Umbilical cord (tissue), 2 donors: ENCODE measurements around the gene BBS4. TPM values are rescaled to one million over a fixed set of nuclear protein-coding genes. Genes with fewer than 3 reads are reported as not detected.
"Not testable (repeated sequence)": the region's sequence is repeated elsewhere in the genome, so short reads cannot be mapped to it uniquely, and the experiment has no call there.

Experiments
- DNase-seq: peaks from one replicate; pipeline ENCODE4 v3.0.0-alpha.2; 2015; ENCODE audit warnings: low spot score
- total RNA-seq: library from RNA; depleted of rRNA; stranded (reverse); fragments of >200 nt; gene quantifications from one replicate; pipeline ENCODE4 v1.2.3, GENCODE V29; 2014; ENCODE audit warnings: low replicate concordance; ENCODE audit not compliant: insufficient read depth

Gene BBS4
- total RNA-seq, 1 donor from 2014 or later: 35.6 TPM

- DNase-seq: no peak
These were observed 14.1 kb downstream of the BBS4 start for GRCh38 chr15:72700076-72700475.

- DNase-seq: no peak
These were observed 20.3 kb downstream of the BBS4 start for GRCh38 chr15:72706266-72706665.

GRCh38 chr15:72708551-72709303, 22.7 kb downstream of the BBS4 start:
- DNase-seq: not testable (repeated sequence)

GRCh38 chr15:72722071-72722696, 36.2 kb downstream of the BBS4 start:
- DNase-seq: peak; percentile 49

GRCh38 chr15:72724028-72724427, 38.0 kb downstream of the BBS4 start:
- no peak for DNase-seq

- no peak for DNase-seq
These were observed 39.4 kb downstream of the BBS4 start for GRCh38 chr15:72725446-72725845.

GRCh38 chr15:72725851-72726250, 39.8 kb downstream of the BBS4 start:
- DNase-seq: not testable (repeated sequence)

- DNase-seq: no peak
These were observed 41.1 kb downstream of the BBS4 start for GRCh38 chr15:72727154-72727553.

- peak; percentile 81 for DNase-seq
These were observed 42.2 kb downstream of the BBS4 start for GRCh38 chr15:72728249-72728648.

- DNase-seq: peak; percentile 46
These were observed 42.8 kb downstream of the BBS4 start for GRCh38 chr15:72728821-72729220.

- no peak for DNase-seq
These were observed 46.1 kb downstream of the BBS4 start for GRCh38 chr15:72732086-72732485.

GRCh38 chr15:72732516-72732915, 46.5 kb downstream of the BBS4 start:
- DNase-seq: no peak

- DNase-seq: no peak
These were observed 48.1 kb downstream of the BBS4 start for GRCh38 chr15:72733941-72734738.

- DNase-seq: no peak
These were observed 49.1 kb downstream of the BBS4 start for GRCh38 chr15:72735111-72735510.

- no peak for DNase-seq
These were observed 51.1 kb downstream of the BBS4 start for GRCh38 chr15:72737061-72737460.

GRCh38 chr15:72737723-72738122, 51.7 kb downstream of the BBS4 start:
- no peak for DNase-seq

- no peak for DNase-seq
These were observed 54.2 kb downstream of the BBS4 start for GRCh38 chr15:72740219-72740618.

- DNase-seq: no peak
These were observed 63.7 kb downstream of the BBS4 start for GRCh38 chr15:72749700-72750099.

- DNase-seq: peak; percentile 33
These were observed 65.9 kb downstream of the BBS4 start for GRCh38 chr15:72751751-72752455.

GRCh38 chr15:72754096-72754495, 68.1 kb downstream of the BBS4 start:
- DNase-seq: no peak

GRCh38 chr15:72758182-72758581, 72.2 kb downstream of the BBS4 start:
- peak; percentile 41 for DNase-seq
